Measurements from ENCODE around the gene DIS3L2.

DNA sequence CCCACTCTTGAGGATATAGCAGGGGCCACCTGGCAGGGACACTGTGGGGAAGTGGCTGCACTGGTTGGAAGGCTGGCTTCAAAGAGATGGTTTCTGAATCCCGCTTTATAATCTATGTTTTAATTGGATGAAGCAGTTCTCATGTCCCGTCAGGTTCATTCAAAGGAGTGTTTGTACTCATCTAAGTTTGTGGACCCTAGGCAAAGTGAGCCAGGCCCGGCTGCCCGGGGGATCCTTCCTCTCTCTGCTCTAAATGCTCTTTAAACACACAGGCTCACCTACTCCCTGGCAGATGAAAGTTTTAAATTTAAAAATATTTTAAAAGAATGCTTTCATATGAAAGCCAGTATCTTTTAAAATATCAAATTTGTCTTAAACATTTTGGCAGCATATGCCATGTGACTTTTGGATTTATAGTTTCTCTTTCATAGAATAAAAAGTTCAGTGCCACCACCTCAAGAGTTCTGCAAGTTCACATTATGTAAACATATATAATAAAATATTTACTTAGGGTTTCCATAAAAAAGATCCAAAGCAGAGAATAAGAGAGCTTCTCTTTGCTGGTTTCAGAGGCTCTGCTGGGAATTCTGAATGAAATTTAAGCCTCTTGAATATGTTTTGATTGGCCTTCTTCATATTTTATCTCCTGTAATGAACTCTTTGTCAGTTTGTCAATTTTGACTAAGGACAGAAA is 273.6 kb downstream of the DIS3L2 start:
- TF ChIP-seq POLR2A (IDR thresholded peaks at IDR 0.05) (no peak), EP300 (IDR thresholded peaks at IDR 0.05) (no peak)
